ENCODE results near the gene INO80D.
"Not testable (repeated sequence)": the region's sequence is repeated elsewhere in the genome, so short reads cannot be mapped to it uniquely, and the experiment has no call there.

DNA sequence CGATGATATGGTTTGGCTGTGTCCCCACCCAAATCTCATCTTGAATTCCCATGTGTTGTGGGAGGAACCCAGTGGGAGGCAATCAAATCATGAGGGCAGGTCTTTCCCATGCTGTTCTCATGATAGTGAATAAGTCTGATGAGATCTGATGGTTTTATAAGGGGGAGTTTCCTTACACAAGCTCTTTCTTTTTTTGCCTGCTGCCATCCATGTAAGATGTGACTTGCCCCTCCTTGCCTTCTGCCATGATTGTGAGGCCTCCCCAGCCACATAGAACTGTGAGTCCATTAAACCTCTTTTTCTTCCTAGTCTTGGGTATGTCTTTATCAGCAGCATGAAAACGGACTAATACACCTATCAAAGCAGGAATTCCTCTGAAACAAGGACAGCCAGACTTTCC is 107.2 kb downstream of the INO80D start:
- TF ChIP-seq, protein P1, sequence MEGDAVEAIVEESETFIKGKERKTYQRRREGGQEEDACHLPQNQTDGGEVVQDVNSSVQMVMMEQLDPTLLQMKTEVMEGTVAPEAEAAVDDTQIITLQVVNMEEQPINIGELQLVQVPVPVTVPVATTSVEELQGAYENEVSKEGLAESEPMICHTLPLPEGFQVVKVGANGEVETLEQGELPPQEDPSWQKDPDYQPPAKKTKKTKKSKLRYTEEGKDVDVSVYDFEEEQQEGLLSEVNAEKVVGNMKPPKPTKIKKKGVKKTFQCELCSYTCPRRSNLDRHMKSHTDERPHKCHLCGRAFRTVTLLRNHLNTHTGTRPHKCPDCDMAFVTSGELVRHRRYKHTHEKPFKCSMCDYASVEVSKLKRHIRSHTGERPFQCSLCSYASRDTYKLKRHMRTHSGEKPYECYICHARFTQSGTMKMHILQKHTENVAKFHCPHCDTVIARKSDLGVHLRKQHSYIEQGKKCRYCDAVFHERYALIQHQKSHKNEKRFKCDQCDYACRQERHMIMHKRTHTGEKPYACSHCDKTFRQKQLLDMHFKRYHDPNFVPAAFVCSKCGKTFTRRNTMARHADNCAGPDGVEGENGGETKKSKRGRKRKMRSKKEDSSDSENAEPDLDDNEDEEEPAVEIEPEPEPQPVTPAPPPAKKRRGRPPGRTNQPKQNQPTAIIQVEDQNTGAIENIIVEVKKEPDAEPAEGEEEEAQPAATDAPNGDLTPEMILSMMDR (IDR thresholded peaks at IDR 0.05), result not testable (repeated sequence)
- TF ChIP-seq POLR2A (IDR thresholded peaks at IDR 0.05), result not testable (repeated sequence)
